ENCODE data around the gene GPR150. TPM values are rescaled to one million over a fixed set of nuclear protein-coding genes. Genes with fewer than 3 reads are reported as not detected.

The GPR150 gene
- total RNA-seq (2022; extraction: Qiagen RNA extraction), result 0.06 to 0.23 TPM (median 0.16 TPM) in 5 replicates

GRCh38 chr5:95620030-95620869 is at the start of gene GPR150:
GPR150 (plus strand) TSS chr5:95620087; CDS start chr5:95620276, 189 bp downstream.

GRCh38 chr5:95646569-95647431 is 26.9 kb downstream of the GPR150 start, which contains the start of gene RFESD:
RFESD (plus strand) TSS chr5:95646777; CDS start chr5:95652272, 5,495 bp downstream.

Other genes with a start within 250 kb of the GPR150 start
- gene FAM81B, start 228.7 kb upstream of the GPR150 start, total RNA-seq (2022; extraction: Qiagen RNA extraction), result not detected in 5 replicates
- gene SKIC3, start 65.1 kb upstream of the GPR150 start, total RNA-seq (2022; extraction: Qiagen RNA extraction), result 16.9 to 28.9 TPM (median 23.4 TPM) in 5 replicates
- gene ARSK, start 65.0 kb upstream of the GPR150 start, total RNA-seq (2022; extraction: Qiagen RNA extraction), result 5.4 to 8.5 TPM (median 8.3 TPM) in 5 replicates
- 1.5 to 2.3 TPM (median 2.1 TPM) in 5 replicates for gene RFESD, start 26.7 kb downstream of the GPR150 start, total RNA-seq (2022; extraction: Qiagen RNA extraction)
- 0.17 to 0.22 TPM (median 0.18 TPM) in 3 of 5 replicates, not detected in the others for gene SPATA9, start 62.9 kb downstream of the GPR150 start, total RNA-seq (2022; extraction: Qiagen RNA extraction)
- 7.1 to 11.5 TPM (median 9.0 TPM) in 5 replicates for gene RHOBTB3, start 111.2 kb downstream of the GPR150 start, total RNA-seq (2022; extraction: Qiagen RNA extraction)
- 69.0 to 130 TPM (median 76.7 TPM) in 5 replicates for gene GLRX, start 202.6 kb downstream of the GPR150 start, total RNA-seq (2022; extraction: Qiagen RNA extraction)

Measured in A549 treated with Hydrocortisone at 1 μM for 4 hours (cell line).